NCI-H2081 (cell line): ENCODE measurements around the gene C2CD4A.

ENCODE experiments used
- DNase-seq, 2 experiments: peaks; one replicate each; lab custom pipeline; 2025; lab: John Stamatoyannopoulos, UW

Gene C2CD4A

DNA sequence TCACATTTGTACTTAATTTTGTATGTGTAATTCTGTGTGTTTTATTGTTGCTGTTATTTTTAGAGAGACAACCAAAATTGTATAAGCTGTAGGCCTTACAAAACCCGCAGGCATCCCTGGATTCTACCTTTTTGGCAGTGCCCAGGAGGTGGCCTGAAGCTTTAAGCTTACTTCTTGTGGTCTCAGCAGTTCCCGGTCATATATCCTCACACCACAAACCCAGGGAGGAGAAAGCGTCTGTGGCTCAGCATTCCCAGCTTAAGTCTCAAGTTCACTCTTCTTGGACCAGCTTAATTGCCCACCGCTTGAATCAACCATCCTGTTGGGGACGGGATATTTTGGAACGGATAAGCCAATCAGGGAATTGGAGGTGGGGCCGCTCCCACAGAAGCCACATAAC lies 36.7 kb downstream of the C2CD4A start:
- DNase-seq = no peak

DNA sequence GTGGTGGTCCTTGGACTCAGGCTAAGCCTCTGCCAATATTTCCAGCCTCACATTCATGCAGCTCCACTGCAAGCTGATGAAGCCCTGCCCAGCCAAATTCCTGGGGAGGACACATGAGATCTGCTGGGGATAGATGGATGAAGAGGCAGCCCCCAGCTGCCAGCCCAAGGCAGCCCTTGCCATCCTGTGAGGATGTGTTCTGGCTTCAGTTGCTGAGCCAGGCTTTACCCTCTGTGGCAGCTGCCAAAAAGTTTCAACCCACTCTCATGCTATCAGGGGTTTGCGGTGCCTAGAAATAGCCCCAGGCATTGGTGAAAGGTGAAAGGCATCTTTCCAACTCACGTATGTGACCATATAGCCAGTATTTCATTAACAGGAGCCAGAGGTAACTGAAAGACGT lies 37.6 kb downstream of the C2CD4A start:
- no peak for DNase-seq

DNA sequence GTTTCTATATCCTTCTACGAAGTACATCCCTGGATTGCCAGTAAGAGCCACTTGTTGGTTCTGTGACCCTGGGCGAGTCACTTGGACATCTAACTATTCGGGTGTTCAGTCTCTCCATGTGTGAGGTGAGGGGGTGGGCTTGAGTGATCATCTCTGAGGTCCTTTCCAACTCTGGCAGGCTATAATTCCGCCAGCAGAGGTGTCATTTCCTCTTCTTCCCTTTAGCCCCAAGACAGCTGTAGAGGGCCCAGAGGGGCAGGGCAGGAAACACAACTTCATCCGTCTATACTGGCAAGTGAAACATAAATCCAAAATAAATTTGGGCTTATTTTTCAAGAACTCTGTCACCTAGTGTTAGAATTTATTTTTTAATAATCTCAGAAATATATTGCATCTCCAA lies 38.1 kb downstream of the C2CD4A start:
- no peak for DNase-seq

DNA sequence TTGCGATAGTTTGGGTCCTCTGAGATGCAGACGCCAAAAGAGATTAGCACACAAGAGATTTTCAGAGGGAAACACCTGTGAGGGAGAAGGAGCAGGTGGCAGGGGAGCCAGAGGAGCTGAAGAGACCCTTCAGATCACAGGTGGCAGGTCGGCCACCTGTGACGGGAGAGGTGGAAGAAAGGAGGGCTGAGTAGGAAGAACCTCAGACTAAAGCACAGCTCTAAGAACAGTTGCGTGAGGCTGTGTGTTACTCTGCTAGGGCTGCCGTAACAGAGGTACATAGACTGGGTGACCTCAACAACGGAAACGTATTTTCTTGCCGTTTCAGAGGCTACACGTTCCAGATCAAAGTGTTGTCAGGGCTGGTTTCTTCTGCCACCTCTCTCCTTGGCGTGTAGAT lies 38.5 kb downstream of the C2CD4A start:
- DNase-seq = no peak

DNA sequence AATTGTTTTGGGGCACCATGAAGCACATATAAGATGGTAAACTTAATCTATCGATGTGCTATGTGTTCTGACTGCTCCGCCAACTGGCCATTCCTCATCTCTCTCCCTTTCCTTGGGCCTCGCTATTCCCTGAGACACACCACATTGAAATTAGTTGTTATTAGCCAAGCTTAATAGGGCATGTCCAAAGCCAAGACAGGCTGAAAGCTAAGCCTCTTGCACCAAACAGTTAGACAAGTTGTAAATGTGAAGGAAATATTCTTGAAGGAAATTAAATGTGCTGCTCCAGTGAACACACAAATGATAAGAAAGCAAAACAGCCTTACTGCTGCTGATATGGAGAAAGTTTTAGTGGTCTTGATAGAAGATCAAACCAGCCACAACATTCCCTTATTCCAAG lies 39.3 kb downstream of the C2CD4A start:
- no peak for DNase-seq

DNA sequence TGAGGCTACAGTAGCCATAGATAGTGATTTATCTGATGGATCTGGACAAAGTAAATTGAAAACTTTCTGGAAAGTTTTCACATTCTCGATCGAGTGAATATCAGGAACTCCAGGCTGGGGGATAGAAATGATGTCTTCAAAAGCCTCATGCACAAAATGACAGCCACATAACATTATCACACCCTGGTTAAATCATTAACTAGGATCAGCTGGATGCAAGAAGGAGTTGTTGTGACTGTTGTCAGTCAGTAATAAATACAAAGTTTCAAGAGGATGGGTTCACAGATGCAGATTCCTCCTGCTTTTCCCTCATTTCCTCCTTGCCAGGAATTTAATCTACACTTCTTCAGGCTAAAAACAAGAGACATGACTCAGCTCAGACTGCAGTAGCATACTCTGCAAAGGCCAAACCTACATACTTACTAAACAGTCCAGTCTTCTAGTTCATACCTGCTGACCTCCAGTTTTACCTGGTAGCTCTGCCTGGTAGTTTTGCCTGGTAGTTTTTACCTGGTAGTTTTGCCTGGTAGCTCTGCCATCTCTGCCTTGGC lies 40.9 kb downstream of the C2CD4A start:
- DNase-seq = no peak

DNA sequence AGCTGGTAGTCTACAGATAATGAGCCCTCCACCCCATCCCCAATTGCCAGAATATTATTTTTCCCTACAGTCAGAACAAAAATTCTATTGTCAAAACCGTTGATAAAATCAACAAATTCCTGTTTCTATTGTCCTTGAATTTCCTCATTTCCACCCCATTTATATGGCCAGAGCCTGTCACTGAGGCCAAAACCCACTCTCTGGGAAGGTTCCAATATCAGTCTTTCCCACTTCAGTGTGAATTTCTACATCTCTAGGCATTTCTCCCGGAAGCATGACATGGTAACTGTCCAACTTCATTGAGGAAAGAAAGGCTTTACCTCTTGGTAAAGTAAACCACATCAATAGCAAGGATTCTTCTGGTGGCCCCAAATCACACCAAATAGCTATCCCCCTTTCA lies 41.6 kb downstream of the C2CD4A start:
- DNase-seq = no peak

DNA sequence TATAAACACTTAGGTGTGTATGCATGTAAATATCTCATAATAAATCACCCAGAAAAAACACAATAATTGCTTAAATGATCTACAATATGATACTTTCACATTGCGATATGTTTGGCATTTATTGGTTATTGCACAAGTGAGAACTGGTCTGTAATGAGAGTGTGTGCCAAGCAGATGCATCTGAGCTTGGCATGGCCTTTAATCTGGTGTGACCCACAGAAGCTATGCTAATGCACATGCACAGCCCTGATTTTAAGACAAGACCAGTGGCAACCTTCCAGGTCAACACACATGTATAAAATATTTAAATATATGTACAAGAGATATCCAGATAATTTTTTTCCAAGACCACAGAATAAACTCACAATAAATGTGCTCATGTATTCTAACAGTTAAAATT lies 42.7 kb downstream of the C2CD4A start:
- peak in 1 of 2 experiments; percentile 27 for DNase-seq

DNA sequence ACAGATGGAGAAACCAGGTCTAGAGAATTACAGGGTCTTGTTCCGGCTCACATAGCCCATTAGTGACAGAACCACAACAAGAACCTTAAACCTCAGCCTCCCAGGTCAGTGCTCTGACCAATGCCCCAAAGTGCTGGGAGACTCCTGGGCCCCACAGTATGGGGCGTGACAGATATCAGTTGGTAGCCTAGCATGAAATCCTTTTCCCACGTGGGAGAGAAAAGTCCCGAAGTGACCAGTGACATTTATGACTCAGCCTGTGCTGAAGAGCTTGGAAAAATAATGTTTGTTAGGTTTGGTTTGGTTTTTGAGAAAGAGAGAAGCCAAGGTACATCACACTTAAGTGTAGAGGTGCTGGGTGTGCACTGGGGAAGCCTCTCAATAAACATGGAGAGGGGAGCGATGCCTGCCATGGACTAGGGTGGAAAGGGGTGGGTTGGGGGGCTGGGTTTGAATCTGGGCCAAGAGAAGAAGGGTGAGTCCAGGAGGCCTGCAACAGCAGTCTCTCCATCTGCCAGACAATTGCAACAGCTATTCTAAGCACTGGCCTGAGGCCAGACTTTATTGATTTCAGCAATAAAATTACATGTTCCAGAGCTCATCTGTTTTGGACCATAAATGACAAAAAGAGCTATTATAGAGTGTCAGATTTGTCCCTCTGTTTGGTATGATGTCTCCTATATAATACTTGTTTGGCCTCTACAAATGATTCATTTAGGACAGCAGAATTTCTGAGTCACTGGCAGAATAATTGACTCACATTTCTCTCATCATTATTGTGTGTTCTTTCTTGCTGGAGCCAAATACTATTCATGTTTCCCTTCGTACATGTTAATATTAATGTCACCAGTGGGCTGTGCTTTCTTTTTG lies 43.4 kb downstream of the C2CD4A start:
- DNase-seq = peak; percentile 82 to 97

DNA sequence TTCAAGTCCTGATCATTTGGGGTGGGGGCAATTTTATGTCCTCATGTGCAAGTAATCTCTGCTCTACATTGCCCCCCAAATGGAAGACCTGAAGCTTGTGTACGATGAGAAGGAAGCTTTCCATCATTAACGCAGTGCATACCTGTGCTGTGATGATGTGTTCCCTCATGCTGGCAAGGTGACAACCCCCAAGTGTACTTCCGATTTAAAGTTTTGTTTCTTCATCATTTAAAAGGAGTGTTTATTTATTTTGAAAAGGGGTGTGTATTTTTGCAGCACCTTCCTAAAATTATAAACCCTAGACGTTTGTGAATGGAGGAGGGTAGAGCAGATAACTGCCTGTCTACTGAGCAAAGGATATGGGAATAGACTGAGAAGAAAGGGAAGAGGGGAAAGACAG lies 45.3 kb downstream of the C2CD4A start:
- no peak for DNase-seq

DNA sequence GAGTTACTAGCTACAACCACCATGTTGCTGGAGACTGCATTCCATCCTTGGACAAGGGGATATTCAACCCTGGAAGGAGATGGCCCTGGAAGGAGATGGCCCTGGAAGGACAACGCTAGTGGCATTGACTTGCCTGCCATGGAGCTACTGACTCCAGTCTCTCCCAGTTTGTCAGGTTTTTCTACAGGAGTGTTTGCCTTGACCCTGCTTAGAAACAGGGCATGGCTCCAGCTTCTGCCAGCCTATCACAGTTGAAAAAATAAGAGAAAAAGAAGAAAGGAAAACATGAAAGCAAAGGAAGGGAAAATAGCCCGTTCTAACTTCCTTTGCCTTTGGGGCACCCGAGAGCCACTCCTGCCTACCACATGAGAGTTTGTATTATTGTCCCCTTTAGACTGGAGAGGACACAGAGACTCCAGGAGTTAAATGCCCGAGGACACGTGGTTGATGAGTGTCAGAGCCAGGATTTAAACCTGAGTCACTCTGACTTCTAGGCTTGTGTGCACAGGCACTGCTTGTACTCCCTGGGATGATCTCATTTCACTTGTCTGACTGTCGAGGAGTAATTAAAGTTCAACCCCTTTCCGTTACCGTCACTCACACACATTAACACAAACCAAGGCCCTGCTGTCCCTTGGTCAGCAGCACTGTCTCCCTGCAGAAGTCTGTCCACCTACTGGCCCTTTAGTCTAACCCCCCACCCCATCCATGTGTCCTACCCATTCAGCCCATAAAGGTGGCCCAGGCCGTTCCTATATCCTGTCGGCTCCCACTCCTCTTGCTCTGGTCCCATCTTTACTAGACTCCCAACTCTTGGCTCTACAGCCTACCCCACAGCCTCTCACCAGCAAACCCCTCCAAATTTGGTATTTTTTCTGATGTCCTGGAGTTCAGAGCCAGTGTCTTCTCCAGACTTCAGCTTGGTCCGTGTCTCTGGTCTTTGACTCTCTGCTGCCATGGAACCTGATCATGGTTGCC lies 46.1 kb downstream of the C2CD4A start:
- DNase-seq = no peak

DNA sequence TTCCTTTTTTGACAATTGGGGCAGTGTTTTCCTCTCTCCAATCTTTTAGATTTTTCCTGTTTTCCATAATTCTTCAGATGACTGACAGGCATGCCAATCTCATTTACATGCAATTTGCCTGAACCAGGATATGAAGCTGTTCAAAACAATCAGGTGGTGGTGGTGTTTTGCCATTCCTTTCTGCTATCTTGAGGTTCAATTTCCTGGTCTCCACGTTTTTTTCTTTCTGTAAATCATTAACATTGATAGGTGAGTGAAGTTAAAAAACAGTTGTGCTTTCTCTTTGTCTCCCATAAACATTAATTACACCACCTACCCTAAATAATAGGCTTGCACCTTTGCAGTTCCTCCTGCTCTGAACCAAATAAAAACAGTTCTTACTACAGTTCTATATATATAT lies 49.1 kb downstream of the C2CD4A start:
- no peak for DNase-seq

DNA sequence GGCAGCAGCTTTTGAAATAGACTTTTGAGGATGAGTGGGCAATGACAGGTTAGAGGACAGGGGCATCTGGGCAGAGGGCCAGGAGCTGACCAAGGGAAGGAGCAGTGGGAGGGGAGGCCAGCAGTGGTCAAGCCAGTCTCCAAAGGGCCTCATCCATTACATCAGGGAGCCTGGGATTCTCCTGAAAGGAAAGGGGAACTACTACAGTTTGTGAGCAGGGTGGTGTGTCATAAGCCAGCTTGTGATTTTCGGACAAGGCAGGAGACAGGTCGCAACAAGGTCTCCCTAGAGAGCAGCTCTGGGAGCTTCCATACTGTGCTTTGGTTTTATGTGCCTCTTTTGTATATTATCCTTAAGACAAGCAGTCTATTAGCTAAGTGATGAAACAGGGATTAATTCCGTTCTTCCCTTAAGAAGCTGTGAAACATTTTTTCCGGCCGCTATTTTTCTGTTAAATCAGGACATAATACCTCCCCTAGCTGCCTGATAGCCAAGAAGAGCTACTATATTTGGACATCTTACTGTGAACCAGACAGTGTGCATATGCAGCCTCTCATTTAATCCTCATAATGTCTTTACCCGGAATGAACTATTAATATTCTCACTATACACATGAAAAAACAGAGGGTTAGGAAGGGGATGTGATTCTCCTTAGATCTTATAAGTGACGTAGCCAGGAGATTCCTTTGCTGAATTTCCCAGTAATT lies 51.9 kb downstream of the C2CD4A start:
- no peak for DNase-seq

DNA sequence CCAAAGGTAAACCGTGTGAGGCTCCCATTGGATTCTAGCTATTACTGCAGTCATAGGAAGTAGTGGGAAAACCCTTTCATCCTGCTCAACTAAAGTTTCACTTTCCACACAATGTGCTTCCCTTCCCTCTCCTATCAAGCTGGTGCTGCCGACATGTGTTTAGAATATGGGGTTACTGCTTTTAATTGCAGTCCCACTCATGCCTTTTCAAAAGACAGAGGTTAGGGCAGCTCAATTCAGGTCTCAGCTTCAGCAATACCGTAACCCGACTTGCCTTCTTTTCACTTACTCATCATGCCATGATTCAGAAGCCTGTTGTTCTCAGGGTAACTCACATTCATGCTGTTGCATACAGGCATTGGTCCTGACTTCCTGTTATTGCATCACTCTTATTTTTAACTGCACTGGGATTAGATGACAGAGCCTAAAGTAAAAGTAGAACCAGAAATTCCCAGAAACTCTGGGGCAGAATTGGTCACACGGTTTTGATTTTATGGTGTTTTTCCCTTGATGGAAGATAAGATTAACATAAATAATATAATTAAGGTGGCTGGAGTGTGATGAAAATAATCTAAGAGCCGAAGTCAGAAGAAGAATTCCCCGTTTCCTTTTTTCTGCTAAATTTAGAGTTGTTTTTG lies 52.6 kb downstream of the C2CD4A start:
- no peak for DNase-seq

DNA sequence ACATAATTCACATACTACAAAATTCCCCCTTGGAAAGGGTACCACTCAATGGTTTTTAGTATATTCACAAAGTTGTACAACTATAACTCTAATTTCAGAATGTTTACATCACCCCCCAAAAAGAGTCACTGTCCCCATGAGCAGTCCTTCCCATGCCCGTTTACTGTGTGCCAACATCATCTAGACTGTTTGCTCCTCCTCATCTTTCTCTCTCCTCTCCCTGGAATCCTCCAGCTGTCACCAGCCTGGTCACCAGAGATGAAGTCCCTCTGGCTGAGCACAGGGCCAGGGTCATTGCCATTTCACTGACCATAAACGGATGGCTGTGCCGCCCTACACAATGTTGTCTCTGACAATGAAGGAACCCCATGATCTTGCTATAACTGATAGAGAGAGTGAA lies 53.1 kb downstream of the C2CD4A start:
- no peak for DNase-seq
